ENCODE data around the gene ACR. TPM values are rescaled to one million over a fixed set of nuclear protein-coding genes. Genes with fewer than 3 reads are reported as not detected.

The ACR gene
- total and polyA plus RNA-seq, 2 of the 13 experiments (the other 11 are each of a cell fraction or from before 2014, with no cell fraction given) = 0.15 TPM; not detected in 1

DNA sequence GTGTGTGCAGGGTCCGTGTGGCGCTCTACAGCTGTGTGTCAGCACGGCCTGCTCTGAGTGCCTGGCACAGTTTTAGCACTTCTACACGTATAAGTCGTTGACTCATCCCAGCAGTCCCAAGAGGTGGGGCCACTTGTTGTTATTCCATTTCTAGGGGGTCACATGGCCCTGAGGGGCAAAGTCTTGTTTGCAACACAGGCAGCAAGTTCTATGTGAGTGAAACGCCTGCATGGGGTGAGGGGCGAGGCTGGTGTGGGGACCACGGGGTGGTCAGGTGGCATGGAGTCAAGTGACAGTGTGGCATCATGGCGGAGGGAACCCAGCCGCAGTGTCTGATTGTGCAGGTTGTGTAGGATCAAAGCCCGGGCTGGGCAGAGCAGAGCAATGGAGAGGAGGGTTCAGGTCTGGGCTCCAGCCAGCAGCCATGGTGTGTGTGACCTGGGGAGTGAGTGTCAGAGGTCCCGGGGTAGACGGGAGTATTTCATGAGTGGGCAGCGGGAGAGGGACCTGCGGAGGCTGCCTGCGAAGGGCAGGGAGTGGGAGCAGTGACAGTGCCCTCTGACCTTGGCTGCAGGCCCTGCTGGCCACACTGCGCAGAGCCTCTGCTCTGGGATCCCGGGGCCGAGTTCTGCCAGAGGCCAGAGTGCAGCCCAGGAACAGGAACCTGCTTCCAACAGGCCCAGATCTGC lies 37.5 kb upstream of the ACR start (continued):
- TF ChIP-seq ZNF776 (CRISPR knock-in tag; IDR thresholded peaks at IDR 0.05) (peak; percentile 81; the same call in 1 of the 2 replicates), ZNF496 (CRISPR knock-in tag; IDR thresholded peaks at IDR 0.05; ENCODE audit: insufficient replicate concordance) (no peak), RARA (CRISPR knock-in tag; IDR thresholded peaks at IDR 0.05) (peak; percentile 65), HMGA1 (CRISPR knock-in tag; conservative IDR thresholded peaks at IDR 0.05) (no peak), STAG1 (CRISPR knock-in tag; IDR thresholded peaks at IDR 0.05) (no peak), KDM3A (CRISPR knock-in tag; IDR thresholded peaks at IDR 0.05; ENCODE audit: low read depth) (peak; percentile 49; the same call in 1 of the 2 replicates), ZNF264 (CRISPR knock-in tag; IDR thresholded peaks at IDR 0.05) (peak; percentile 22; the same call in 1 of the 2 replicates), ESRRA (CRISPR knock-in tag; IDR thresholded peaks at IDR 0.05; ENCODE audit: low read depth) (no peak; the same call in 1 of the 2 replicates), ZNF572 (CRISPR knock-in tag; IDR thresholded peaks at IDR 0.05) (peak; percentile 82; the same call in 1 of the 2 replicates), ZZZ3 (CRISPR knock-in tag; IDR thresholded peaks at IDR 0.05; ENCODE audit: borderline replicate concordance) (0 out of 2 replicates have a peak, but pooled peaks have one; percentile 40), RCOR2 (CRISPR knock-in tag; IDR thresholded peaks at IDR 0.05) (no peak), RBAK (CRISPR knock-in tag; IDR thresholded peaks at IDR 0.05) (0 out of 2 replicates have a peak, but pooled peaks have one; percentile 59), NFKB2 (CRISPR knock-in tag; IDR thresholded peaks at IDR 0.05; ENCODE audit: borderline replicate concordance) (0 out of 2 replicates have a peak, but pooled peaks have one; percentile 31), FOXP1 (IDR thresholded peaks at IDR 0.05) (no peak), FOXP1 (CRISPR knock-in tag; IDR thresholded peaks at IDR 0.05) (peak; percentile 61; the same call in 1 of the 2 replicates), EZH2 (conservative IDR thresholded peaks at IDR 0.05; ENCODE audit: low read depth, low read length) (no peak)
- TF ChIP-seq, protein P1, sequence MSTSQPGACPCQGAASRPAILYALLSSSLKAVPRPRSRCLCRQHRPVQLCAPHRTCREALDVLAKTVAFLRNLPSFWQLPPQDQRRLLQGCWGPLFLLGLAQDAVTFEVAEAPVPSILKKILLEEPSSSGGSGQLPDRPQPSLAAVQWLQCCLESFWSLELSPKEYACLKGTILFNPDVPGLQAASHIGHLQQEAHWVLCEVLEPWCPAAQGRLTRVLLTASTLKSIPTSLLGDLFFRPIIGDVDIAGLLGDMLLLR (CRISPR knock-in tag; IDR thresholded peaks at IDR 0.05) = peak; percentile 57
- TF ChIP-seq, protein P2, sequence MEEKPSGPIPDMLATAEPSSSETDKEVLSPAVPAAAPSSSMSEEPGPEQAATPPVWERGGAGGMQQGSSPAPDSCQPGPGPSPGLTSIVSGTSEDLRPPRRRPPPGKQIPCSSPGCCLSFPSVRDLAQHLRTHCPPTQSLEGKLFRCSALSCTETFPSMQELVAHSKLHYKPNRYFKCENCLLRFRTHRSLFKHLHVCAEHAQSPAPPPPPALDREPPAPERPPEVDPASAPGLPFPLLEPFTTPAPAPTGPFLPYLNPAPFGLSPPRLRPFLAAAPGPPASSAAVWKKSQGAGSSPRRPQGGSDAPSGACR (CRISPR knock-in tag; IDR thresholded peaks at IDR 0.05) = peak; percentile 85
- TF ChIP-seq, protein P3, sequence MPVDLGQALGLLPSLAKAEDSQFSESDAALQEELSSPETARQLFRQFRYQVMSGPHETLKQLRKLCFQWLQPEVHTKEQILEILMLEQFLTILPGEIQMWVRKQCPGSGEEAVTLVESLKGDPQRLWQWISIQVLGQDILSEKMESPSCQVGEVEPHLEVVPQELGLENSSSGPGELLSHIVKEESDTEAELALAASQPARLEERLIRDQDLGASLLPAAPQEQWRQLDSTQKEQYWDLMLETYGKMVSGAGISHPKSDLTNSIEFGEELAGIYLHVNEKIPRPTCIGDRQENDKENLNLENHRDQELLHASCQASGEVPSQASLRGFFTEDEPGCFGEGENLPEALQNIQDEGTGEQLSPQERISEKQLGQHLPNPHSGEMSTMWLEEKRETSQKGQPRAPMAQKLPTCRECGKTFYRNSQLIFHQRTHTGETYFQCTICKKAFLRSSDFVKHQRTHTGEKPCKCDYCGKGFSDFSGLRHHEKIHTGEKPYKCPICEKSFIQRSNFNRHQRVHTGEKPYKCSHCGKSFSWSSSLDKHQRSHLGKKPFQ (CRISPR knock-in tag; IDR thresholded peaks at IDR 0.05; ENCODE audit: insufficient replicate concordance) = no peak
- TF ChIP-seq, protein P4, sequence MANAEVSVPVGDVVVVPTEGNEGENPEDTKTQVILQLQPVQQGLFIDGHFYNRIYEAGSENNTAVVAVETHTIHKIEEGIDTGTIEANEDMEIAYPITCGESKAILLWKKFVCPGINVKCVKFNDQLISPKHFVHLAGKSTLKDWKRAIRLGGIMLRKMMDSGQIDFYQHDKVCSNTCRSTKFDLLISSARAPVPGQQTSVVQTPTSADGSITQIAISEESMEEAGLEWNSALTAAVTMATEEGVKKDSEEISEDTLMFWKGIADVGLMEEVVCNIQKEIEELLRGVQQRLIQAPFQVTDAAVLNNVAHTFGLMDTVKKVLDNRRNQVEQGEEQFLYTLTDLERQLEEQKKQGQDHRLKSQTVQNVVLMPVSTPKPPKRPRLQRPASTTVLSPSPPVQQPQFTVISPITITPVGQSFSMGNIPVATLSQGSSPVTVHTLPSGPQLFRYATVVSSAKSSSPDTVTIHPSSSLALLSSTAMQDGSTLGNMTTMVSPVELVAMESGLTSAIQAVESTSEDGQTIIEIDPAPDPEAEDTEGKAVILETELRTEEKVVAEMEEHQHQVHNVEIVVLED (CRISPR knock-in tag; IDR thresholded peaks at IDR 0.05; ENCODE audit: borderline replicate concordance) = peak; percentile 50; the same call in 1 of the 2 replicates
- TF ChIP-seq, protein P5, sequence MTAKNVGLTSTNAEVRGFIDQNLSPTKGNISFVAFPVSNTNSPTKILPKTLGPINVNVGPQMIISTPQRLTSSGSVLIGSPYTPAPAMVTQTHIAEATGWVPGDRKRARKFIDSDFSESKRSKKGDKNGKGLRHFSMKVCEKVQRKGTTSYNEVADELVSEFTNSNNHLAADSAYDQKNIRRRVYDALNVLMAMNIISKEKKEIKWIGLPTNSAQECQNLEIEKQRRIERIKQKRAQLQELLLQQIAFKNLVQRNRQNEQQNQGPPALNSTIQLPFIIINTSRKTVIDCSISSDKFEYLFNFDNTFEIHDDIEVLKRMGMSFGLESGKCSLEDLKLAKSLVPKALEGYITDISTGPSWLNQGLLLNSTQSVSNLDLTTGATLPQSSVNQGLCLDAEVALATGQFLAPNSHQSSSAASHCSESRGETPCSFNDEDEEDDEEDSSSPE (CRISPR knock-in tag; IDR thresholded peaks at IDR 0.05) = peak; percentile 53; the same call in 1 of the 2 replicates
- TF ChIP-seq, protein P6, sequence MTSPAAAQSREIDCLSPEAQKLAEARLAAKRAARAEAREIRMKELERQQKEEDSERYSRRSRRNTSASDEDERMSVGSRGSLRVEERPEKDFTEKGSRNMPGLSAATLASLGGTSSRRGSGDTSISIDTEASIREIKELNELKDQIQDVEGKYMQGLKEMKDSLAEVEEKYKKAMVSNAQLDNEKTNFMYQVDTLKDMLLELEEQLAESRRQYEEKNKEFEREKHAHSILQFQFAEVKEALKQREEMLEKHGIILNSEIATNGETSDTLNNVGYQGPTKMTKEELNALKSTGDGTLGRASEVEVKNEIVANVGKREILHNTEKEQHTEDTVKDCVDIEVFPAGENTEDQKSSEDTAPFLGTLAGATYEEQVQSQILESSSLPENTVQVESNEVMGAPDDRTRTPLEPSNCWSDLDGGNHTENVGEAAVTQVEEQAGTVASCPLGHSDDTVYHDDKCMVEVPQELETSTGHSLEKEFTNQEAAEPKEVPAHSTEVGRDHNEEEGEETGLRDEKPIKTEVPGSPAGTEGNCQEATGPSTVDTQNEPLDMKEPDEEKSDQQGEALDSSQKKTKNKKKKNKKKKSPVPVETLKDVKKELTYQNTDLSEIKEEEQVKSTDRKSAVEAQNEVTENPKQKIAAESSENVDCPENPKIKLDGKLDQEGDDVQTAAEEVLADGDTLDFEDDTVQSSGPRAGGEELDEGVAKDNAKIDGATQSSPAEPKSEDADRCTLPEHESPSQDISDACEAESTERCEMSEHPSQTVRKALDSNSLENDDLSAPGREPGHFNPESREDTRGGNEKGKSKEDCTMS (CRISPR knock-in tag; conservative IDR thresholded peaks at IDR 0.05) = no peak

Data from HepG2 (cell line).